Activated CD4-positive, alpha-beta T cell treated with anti-CD3 and anti-CD28 coated beads for 24 hours (primary cell): Measurements from ENCODE around the gene GGA3.
"Not testable (repeated sequence)": the region's sequence is repeated elsewhere in the genome, so short reads cannot be mapped to it uniquely, and the experiment has no call there.

Source experiments
- DNase-seq, 2 donors: peaks; one replicate each; pipeline ENCODE4 v3.0.0-alpha.2; 2020; ENCODE audit warnings: low read depth in 2 of 2

The GGA3 gene

DNA sequence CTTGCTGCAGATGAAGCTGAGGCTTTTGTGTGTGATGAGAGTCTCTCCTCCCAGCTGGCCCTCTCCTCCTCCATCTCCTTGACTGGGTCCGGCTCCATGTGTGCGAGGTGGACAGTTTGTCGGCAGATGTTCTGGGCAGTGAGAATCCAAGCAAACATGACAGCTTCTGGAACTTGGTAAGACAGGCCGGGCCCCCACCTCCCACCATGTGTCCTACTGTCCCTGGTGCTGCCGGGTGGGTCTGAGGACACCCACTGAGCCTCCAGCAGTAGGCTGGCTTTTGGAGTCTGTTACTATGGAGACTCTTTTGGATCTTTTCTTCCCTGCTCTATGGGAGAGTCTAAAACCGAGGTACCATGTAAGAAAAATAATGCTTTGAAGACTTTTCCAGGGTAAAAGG lies 43.3 kb downstream of the GGA3 start:
- no peak for DNase-seq

DNA sequence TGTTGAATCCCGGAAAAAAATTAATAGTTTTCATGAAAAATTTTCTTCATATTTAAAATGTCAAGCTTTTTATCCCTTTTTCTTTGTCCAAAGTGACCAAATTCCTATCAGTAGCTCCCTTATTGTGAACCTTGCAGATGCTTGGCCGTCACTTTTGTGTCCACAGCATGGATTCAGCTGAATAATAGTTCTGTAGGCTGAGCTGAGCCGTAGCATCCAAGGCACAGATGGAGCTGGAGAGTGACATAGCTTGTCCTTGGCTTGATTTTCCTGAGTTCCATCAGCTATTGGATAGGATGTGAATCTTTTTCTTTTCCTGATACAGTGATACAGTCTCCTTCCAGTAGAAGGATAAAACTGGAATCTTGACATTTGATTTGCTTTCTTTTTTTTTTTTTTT lies 52.3 kb downstream of the GGA3 start:
- DNase-seq, result no peak

DNA sequence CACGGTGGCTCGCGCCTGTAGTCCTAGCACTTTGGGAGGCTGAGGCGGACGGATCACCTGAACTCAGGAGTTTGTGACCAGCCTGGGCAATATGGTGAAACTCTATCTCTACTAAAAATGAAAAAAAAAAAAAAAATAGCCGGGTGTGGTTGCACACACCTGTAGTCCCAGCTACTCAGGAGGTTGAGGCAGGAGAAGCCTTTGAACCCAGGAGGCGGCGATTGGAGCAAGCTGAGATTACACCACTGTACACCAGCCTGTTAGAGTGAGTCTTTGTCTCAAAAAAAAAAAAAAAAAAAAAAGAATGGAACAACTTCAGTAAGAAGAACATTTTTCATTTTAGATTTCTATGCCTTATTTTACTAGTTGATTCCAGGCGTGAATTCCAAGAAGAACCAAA lies 53.2 kb downstream of the GGA3 start:
- no peak for DNase-seq

DNA sequence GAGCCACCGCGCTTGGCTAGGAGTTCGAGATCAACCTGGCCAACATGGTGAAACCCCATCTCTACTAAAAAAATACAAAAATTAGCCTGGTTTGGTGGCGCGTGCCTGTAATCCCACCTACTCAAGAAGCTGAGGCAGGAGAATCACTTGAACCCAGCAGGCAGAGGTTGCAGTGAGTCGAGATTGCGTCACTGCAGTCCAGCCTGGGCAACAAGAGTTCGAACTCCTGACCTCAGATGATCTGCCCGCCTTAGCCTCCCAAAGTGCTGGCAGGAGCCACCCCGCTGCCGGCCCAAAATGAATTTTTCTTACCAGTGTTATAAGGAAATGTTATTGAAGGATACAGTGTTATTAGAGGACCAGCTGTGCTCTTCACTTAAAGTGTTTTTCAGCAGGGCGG lies 53.6 kb downstream of the GGA3 start:
- DNase-seq, result no peak

DNA sequence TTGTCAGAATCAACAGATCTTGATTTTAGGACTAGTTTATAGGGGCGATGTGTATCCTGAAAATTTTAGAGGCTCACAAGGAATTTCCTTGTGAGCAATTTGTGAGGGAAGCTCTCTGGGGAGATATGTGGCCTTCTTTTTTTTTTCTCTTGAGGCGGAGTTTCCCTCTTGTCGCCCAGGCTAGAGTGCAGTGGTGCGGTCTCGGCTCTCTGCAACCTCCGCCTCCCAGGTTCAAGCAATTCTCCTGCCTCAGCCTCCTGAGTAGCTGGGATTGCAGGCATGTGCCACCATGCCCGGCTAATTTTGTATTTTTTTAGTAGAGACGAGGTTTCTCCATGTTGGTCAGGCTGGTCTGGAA lies 54.4 kb downstream of the GGA3 start:
- not testable (repeated sequence) for DNase-seq

DNA sequence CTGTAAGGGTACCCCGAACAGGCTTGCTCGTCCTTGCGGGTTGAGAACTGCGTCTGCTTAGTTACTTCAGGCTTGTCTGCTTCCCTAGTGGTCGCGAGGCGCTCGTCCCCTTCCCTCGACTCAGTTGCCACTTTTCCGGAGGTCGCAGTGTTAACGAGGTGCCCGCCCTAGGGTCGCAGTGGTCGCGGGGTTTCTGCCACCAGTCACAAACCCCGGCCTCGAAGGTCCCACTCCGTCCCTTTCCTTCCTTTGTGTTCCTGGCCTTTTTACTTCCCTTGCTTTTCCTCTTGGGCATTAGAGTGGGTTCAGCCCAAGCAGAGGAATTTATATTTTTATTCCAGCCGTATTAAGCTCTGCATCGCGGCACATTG lies 55.6 kb downstream of the GGA3 start:
- no peak for DNase-seq

DNA sequence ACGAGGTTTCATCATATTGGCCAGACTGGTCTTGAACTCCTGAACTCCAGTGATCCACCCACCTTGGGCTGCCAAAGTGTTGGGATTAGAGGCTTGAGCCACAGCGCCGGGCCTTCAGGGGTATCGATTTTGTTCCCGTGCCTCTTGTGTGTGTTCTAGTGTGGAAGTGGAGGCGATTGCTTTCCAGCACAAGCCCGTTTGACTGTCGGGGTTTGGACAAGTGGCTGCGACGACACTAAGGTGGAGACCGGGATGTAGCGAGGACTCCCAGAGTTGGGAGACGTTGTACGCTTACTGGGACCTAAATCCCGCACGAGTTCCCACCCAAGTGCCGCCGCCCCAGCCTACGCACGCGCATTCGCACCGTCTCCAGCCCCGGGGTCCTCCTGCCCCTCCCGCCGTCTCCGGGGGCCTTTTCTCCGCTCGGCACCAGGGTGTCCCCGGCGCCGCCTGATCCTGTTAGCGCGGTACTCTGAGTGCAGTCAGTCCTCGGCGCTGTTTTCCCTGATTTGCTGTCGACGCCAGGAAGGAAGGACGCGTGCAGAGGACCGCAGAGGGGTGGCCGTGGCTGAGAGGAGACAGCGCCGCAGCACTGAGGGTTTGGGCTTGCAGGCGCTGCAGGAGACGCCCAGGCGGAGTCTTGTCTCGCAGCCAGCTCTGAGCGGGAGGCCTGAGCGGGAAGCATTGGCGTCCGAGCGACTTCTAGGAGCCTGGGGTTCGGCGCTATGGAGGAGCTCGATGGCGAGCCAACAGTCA lies 56.2 kb downstream of the GGA3 start, which contains the start of gene NUP85:
Gene NUP85, plus strand, starts transcription at position 643 of the 756 bp plus-strand sequence. Its CDS starts 83 bp downstream, at position 726.
- peak; percentile 90 to 91 for DNase-seq

DNA sequence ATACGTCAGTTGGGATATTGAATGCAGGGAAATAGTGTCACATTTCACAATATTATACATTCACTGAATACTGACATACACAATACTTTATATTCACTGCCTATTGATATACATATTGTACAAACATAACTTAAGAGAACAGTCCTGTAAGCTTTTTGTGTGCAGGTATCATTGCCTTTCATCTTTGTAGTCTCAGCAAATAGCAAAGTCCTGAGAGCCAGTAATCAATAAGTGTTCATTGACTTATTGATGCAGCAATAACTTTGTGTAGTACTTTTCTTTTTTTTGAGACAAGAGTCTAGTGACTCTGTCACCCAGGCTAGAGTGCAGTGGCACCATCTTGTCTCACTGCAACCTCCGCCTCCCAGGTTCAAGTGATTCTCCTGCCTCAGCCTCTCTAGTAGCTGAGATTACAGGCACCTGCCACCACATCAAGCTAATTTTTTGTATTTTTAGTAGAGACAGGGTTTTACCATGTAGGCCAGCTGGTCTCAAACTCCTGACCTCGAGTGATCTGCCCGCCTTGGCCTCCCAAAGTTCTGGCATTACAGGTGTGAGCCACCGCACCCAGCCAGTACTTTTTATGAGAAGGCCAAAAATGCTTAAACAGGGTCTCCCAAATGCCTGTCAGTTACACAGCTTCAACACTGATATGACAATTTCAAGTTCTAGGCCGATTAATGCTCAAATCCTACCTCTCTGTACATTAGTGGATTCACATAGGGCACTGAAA lies 61.4 kb downstream of the GGA3 start:
- DNase-seq, result no peak

DNA sequence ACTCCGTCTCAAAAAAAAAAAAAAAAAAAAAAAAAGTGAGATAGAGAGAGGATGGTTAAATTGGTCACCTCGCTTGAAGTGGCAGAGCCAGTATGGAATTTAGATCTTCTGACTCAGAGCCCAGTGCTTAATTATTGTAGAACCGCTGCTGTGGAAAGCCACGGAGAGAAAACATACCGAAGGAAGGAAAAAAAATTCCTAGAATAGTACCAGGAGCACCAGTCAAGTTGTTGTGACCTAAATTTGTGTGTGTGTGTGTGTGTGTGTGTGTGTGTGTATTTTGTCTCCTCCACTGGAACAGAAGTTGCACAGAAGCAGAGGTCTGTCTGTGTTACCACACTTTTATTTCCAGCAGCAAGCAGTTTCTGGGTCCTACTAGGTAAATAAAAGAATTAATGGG lies 66.5 kb downstream of the GGA3 start:
- DNase-seq, result no peak

DNA sequence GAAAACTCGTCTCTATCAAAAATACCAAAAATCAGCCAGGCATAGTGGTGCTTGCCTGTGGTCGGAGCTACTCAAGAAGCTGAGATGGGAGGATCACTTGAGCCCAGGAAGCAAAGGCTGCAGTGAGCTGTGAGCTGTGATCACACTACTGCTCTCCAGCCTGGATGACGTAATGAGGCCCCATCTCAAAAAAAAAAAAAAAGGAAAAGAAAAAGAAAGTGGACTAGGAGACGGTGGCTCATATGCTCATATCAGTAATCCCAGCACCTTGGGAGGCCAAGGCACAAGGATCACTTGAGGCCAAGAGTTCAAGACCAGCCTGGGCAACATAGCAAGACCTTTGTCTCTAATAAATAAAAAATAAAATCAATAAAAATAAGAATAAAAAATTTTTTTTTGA lies 69.8 kb downstream of the GGA3 start:
- no peak for DNase-seq

DNA sequence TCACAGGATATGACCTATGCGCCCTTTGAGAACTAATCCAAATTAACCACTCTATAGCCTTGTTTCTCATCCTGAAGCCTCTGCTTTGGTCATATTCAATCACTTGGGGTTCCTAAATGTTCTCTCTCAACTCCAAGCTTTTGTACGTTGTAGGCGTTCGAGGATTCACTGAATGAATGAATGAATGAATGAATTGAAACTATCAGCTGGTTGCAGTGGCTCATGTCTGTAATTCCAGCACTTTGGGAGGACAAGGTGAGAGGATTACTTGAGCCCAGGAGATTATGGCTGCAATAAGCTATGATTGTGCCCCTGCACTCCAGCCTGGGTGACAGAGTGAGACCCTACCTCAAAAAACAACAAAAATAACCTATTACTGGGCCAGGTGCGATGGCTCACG lies 72.8 kb downstream of the GGA3 start:
- no peak for DNase-seq
